Lung microvascular endothelial cell (primary cell): ENCODE measurements around the gene FKBP14. TPM values are rescaled to one million over a fixed set of nuclear protein-coding genes. Genes with fewer than 3 reads are reported as not detected.
A peak's percentile ranks its signal among the peaks of the same experiment; 100 is the strongest.

Experiments used
- DNase-seq, 2 donors: peaks; one replicate each; pipeline versions ENCODE4 v3.0.0 to v3.0.0-alpha.2; 2010; ENCODE audit warnings: low read depth in 2 of 2
- total RNA-seq: library from RNA; depleted of rRNA; stranded (reverse); fragments of >200 nt; gene quantifications from 2 replicates; pipeline ENCODE4 v1.2.1, GENCODE V29; 2014

FKBP14 gene
- total RNA-seq, 1 donor from 2014 or later = 7.9 TPM

GRCh38 chr7:30034501-30034900 lies 8.0 kb upstream of the FKBP14 start:
- no peak for DNase-seq

DNA sequence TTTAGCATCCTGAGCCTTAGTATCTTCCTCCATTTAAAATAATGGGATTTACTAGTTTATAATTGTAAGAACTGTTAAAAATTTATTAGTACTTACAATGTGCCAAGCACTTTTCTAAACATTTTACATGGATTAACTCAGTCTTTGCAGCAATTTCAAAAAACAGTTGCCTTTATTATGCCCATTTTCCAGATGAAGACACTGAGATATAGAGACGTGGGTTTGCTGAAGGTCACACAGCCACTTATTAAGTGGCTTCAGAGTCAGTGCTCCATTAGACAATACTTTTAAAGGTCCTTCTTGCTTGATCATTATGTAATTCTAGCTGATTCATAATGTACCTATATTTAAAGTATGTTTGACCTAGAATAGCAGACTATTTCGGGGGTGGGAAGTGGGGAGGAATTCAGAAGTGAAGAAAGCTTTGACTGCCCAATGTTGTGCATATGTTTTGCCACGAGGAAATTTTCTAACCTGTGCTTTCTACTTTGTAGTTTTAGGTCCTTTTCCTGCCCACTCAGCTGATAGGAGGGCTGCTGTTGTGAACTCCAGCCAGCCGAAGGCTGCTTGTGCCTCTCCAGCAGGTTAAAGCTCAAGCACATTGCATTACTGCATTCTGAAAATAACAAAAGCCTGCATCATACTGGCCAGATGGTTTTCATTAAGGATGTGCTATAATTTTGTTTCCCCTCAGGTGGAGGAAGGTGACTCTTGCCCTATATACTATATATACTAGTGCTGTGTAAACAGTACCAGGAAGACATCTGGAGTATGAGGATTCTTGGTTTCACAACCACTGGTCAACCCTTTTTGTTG lies 6.0 kb upstream of the FKBP14 start:
- peak; percentile 11 to 48 for DNase-seq

DNA sequence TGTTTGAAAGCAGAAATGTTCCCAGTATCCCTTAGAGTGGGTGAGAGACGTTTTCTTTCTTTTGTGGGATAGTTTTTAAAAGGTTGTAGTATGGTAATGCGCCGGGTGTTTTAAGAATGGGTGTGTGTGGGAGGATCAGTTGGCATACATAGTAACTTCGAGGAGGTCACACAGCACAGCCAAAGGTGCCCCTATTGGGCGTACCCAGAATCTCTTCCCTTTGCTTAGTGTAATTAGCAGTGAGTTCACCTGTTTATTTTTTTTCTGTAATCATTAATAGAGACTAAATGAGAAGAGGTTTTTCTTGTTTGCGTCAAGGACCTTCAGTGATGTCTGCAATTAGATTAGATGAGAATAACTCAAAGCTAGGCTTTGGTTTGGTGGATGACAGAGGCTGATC lies 3.2 kb upstream of the FKBP14 start:
- DNase-seq = no peak

- DNase-seq = peak; percentile 8 to 55
Observed at GRCh38 chr7:30028749-30029635, 2.5 kb upstream of the FKBP14 start.

DNA sequence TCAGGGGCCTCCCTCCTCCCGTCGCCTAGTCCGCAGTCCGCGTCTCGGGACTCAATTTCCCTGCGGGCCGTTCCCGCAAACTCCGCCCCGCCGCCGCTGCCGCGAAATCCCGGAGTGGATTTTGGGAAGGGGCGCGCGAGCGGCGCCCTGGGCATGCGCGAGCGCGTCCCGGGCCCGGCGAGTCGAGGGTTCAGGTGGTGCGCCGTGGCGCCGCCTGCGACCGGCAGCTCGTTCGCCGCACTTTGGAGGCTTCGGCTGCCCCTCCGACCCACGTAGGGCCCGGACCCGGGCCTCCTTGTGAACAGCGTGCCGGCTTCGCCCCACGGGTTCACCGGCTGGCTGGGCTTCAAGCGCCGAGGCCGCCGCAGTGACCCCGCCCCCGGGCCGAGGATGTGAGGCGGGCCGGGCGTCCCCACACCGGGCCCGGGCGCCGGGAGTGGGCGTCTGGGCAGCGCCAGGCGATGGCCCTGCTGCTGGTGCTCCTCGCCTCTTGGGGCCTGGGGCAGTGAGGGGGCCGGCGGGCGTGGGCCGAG lies 1.8 kb upstream of the FKBP14 start, which contains the start of gene PLEKHA8:
Gene PLEKHA8 (plus strand): TSS at position 197 of the 533 bp plus-strand sequence. CDS start 351 bp downstream, outside the sequence.
- peak; percentile 86 to 89 for DNase-seq

DNA sequence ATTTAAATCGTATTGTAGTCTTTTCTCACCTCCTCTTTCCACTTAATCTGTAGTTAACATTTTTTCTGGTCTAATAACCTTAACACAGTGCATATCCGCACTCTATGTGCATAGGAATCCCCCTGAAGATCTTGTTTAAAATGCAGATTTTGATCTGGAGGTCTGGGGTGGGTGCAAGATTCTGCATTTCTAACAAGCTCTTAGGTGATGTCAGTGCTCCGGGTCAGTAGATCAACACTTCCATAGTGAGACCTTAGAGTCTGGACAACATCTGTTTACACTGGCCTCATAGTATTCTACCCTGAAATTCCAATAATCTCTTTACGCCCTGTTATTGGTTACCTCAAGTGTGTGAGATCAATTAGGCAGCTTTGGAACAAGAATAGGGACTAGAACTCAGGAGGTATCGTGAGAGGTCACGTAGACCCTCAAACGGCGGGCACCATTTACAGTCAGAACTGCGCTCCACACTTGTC lies 1.3 kb upstream of the FKBP14 start:
- no peak for DNase-seq

GRCh38 chr7:30027065-30027456 lies 559 bp upstream of the FKBP14 start:
- DNase-seq = peak; percentile 56 to 67

DNA sequence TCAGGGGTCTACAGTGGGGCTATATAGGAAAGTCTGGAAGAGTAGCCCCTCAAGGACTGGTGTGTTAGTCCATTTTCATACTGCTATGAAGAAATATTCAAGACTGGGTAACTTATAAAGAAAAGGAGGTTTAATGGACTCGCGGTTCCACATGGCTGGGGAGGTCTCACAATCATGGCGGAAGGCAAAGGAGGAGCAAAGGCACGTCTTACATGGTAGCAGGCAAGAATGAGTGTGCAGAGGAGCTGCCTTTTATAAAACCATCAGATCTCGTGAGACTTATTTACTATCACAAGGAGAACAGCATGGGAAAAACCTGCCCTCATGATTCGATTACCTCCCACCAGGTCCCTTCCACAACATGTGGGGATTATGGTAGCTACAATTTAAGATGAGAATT lies 3.0 kb downstream of the FKBP14 start:
- DNase-seq = no peak

GRCh38 chr7:30022991-30023390 lies 3.5 kb downstream of the FKBP14 start:
- DNase-seq = no peak

DNA sequence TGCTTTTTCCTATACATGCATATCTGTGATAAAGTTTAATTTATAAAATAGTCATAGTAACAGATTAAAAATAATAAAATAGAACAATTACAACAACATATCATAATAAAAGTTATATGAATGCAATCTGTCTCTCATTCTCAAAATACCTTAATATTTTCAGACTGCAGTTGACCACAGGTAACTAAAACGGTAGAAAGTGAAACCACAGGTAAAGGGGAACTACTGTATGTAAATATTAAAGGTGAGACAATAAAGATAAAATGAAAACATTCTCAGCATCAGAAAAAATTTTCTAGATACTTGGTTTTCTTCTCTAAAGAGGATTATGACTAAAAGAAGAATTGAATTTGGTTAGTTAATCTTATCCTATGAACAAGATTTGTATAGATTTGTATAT lies 6.0 kb downstream of the FKBP14 start:
- no peak for DNase-seq

GRCh38 chr7:30019960-30020359 lies 6.5 kb downstream of the FKBP14 start:
- no peak for DNase-seq

DNA sequence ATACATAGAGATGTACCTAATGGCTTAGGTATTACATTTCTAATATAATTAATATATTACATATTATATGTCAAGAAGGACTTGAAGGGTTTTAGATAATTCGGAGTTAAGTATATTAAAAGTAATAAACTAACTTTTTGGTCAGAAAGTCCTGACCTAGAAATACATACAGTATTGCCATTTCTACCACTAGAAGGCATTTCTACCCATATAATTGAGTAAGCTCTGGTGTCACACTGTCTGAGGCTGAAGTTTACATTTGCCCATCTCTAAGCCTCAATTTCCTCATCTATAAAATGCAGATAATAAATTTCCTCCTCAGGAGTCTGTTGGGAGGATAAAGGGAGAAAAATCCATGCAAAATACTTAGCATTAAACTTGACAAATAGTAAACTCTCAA lies 7.1 kb downstream of the FKBP14 start:
- no peak for DNase-seq

DNA sequence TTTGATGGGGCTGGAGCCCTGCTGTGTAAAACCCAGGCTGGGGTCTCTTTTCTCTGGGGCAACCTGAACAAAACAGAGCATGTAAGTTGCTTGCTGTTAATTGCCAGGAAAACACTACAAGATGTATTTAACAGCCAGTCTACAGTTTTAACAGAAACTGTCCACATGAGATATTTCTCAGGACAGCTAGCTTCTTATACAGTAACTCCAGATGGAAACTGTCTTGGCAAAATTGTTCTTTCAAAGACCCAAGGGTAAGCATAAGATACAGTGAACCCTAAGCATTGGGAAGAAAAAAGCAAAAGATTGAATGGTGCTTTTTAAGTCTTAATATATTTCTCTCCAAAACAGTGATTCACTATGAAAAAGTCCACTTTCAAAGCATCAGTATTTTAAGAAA lies 8.1 kb downstream of the FKBP14 start:
- no peak for DNase-seq

DNA sequence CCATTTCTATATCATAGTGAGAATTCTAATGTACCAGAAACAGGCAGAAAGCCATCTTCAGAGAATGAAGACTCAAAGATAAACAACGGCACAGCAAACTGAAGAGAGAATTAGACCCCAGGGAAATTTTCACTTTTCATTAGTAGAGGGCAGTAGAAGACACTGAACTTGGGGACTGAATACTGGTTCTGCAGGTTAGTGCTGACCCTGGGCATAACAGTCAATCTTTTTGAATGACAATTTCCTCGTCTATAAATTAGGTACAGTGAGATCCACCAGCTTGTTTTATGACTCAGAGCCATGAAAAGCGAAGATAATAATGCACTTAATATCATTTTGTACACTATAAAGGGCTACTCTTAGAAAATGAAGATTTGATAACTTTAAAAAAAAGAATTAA lies 13.7 kb downstream of the FKBP14 start:
- DNase-seq = no peak

GRCh38 chr7:30010021-30010420 lies 16.5 kb downstream of the FKBP14 start:
- DNase-seq = no peak

DNA sequence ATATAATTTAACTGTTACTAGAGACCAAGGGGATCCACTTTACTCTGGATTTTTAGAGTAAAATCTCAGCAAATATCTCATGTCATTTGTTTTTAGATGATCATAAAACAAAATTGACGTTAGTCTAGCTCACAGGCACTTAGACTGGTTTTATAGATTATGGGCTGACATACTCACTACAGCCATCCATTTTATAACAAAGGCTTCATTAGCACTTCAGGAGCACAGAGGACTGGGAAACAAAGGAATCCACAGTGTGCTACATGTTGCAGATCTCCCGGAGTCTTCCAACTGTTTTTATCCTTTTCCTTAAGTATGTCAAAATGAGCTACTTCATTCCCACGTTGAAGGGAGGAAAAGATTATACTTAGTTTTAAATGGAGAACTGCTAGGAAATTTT lies 21.0 kb downstream of the FKBP14 start:
- DNase-seq = no peak

- no peak for DNase-seq
Observed at GRCh38 chr7:30003098-30003497, 23.4 kb downstream of the FKBP14 start.

DNA sequence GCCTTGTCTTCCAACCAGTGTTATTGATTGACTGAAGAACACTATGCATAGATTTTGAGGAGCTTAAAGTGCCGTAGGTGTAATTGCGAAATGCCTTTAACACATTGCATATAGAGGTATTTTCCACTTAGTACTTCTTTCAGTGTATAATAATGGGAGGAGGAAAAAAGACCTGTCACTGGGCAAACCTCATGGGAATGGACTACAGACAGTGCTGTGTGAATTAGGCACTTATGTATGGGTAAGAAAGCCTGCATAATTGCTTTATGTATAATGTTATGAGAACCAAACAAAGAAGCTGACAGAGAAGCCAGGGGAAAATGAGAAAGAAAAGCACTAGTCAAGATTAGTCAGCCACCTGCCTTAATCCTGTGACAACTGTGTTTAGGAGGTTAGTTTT lies 24.5 kb downstream of the FKBP14 start:
- no peak for DNase-seq

DNA sequence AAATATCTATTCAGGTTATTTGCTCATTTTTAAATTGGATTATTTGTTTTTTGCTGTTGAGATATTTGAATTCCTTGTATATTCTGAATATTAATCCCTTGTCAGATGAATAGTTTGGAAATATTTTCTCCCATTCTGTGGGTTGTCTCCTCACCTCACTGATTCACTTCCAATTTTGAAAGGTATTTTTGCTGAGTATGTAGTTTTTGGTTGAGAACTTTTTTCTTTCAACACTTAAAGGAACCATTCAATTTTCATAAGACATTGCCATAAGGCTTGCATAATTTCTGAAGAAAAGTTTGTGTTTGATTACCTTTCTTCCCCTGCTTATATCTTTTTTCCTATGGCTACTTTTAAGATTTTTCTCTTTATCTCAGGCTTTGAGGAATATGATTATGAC lies 28.0 kb downstream of the FKBP14 start:
- DNase-seq = no peak

DNA sequence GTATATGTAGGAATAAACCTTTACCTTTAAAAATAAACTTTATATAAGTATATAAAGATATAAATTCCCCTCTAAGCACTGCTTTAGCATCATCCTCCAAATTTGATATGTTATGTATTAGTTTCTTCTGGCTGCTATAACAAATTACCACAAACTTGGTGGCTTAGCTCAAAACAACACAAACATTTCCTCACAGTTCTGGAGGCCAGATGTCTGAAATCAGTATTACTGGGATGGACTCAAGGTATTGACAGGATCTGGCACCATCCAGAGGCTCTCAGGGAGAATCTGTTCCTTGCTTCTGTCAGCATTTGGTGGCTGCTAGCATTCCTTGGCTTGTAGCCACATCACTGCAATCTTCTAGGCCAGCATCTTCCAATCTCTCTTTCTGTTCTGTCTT lies 30.2 kb downstream of the FKBP14 start:
- DNase-seq = no peak

DNA sequence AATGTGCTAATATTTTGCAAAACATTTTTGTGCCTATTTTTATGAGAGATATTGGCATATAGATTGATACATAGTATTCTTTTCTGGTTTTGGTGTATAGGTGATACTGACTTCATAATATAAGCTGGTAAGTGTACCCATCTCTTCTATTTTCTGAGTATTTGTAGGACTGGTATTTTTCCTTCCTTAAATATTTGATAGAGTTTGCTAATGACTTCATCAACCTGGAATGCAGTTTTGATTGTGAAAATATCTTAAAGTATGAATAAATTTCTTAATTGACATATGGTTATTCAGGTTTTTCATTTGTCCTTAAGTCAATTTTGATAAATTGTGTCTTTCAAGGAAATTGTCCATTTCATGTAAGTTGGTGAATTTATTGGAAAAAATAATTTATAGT lies 30.9 kb downstream of the FKBP14 start:
- DNase-seq = no peak

- no peak for DNase-seq
Observed at GRCh38 chr7:29993140-29993539, 33.4 kb downstream of the FKBP14 start.
